WERI-Rb-1 (cell line): Measurements from ENCODE around the gene ARHGEF3.
"Not testable (repeated sequence)": the region's sequence is repeated elsewhere in the genome, so short reads cannot be mapped to it uniquely, and the experiment has no call there.

Experiments used
- DNase-seq: peaks from one replicate; pipeline ENCODE4 v3.0.0-alpha.2; 2020
- H3K27ac ChIP-seq: fragments of 250-450 bp; sonication (Bioruptor Pico); 2 replicates; pipeline ENCODE4 v1.5.1; 2020; ENCODE audit warnings: mild to moderate bottlenecking, moderate library complexity
- H3K27me3 ChIP-seq: fragments of 250-450 bp; sonication (Bioruptor Pico); 2 replicates; pipeline ENCODE4 v1.5.1; 2021; ENCODE audit warnings: mild to moderate bottlenecking, low read depth, moderate library complexity; ENCODE audit not compliant: insufficient read depth, severe bottlenecking
- H3K36me3 ChIP-seq: fragments of 250-450 bp; sonication (Bioruptor Pico); 2 replicates; pipeline ENCODE4 v1.5.1; 2020; ENCODE audit warnings: mild to moderate bottlenecking, moderate library complexity
- H3K4me3 ChIP-seq: 2 replicates; pipeline ENCODE4 v1.5.1; 2011; ENCODE audit warnings: low read depth, mild to moderate bottlenecking, control low read depth, low read length
- H3K9me3 ChIP-seq: fragments of 250-450 bp; sonication (Bioruptor Pico); 2 replicates; pipeline ENCODE4 v1.5.1; 2021; ENCODE audit warnings: mild to moderate bottlenecking, moderate library complexity; ENCODE audit not compliant: severe bottlenecking
- TF ChIP-seq, protein P1 (sequence below): IDR thresholded peaks from 2 replicates; pipeline ENCODE4 v1.5.1; 2011; ENCODE audit warnings: low read depth, mild to moderate bottlenecking, control low read depth, inconsistent platforms, low read length

The ARHGEF3 gene

GRCh38 chr3:56724676-56725075, 77.1 kb downstream of the ARHGEF3 start:
- Histone ChIP-seq H3K27ac (no peak overlapping the region), H3K4me3 (no peak overlapping the region), H3K9me3 (no peaks in the 10 kb centered on the region), H3K27me3 (no peaks in the 10 kb centered on the region), H3K36me3 (no peaks in the 10 kb centered on the region; the same call in 1 of the 2 replicates)
- TF ChIP-seq, protein P1, sequence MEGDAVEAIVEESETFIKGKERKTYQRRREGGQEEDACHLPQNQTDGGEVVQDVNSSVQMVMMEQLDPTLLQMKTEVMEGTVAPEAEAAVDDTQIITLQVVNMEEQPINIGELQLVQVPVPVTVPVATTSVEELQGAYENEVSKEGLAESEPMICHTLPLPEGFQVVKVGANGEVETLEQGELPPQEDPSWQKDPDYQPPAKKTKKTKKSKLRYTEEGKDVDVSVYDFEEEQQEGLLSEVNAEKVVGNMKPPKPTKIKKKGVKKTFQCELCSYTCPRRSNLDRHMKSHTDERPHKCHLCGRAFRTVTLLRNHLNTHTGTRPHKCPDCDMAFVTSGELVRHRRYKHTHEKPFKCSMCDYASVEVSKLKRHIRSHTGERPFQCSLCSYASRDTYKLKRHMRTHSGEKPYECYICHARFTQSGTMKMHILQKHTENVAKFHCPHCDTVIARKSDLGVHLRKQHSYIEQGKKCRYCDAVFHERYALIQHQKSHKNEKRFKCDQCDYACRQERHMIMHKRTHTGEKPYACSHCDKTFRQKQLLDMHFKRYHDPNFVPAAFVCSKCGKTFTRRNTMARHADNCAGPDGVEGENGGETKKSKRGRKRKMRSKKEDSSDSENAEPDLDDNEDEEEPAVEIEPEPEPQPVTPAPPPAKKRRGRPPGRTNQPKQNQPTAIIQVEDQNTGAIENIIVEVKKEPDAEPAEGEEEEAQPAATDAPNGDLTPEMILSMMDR = no peak
- no peak for DNase-seq

- peaks cover 2% of the 10 kb centered on the region for H3K9me3 ChIP-seq
- H3K27me3 ChIP-seq = no peaks in the 10 kb centered on the region
- H3K4me3 ChIP-seq = no peak overlapping the region
- H3K27ac ChIP-seq = no peak overlapping the region
- TF ChIP-seq, protein P1 = no peak
- no peaks in the 10 kb centered on the region for H3K36me3 ChIP-seq
- no peak for DNase-seq
These were observed 80.9 kb downstream of the ARHGEF3 start for GRCh38 chr3:56720849-56721248.

GRCh38 chr3:56718809-56719208, 82.9 kb downstream of the ARHGEF3 start:
- H3K27me3 ChIP-seq, H3K4me3 ChIP-seq, H3K27ac ChIP-seq, DNase-seq, H3K36me3 ChIP-seq, H3K9me3 ChIP-seq: not testable (repeated sequence)

- H3K9me3 ChIP-seq = peaks cover 4% of the 10 kb centered on the region
- H3K4me3 ChIP-seq = no peak overlapping the region
- H3K36me3 ChIP-seq = no peaks in the 10 kb centered on the region
- no peak for DNase-seq
- no peaks in the 10 kb centered on the region for H3K27me3 ChIP-seq
- H3K27ac ChIP-seq = no peak overlapping the region
- TF ChIP-seq, protein P1 = no peak
These were observed 90.4 kb downstream of the ARHGEF3 start for GRCh38 chr3:56711344-56711743.

GRCh38 chr3:56707412-56707811, 94.3 kb downstream of the ARHGEF3 start:
- not testable (repeated sequence) for DNase-seq, H3K9me3 ChIP-seq, H3K27ac ChIP-seq, H3K36me3 ChIP-seq, H3K27me3 ChIP-seq, H3K4me3 ChIP-seq

DNA sequence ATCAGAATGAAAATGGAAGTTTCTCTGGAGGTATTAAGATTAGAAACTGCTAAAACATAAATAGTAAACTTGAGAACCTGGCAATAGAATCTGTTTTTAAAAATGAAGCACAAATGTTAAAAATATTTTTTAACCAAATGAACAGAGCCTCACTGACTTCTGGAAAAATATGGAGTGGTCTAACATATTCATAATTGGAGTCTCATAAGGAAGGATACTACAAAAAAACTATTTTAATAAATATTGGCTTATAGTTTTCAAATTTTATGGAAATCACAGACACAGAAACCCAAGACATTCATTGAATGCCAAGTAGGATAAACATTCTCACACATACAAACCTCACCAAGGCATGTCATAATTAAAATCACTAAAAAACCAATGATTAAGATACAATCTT, 95.1 kb downstream of the ARHGEF3 start:
- Histone ChIP-seq H3K9me3 (no peaks in the 10 kb centered on the region), H3K36me3 (no peaks in the 10 kb centered on the region), H3K27me3 (no peaks in the 10 kb centered on the region), H3K27ac (no peak overlapping the region), H3K4me3 (no peak overlapping the region)
- no peak for DNase-seq
- TF ChIP-seq, protein P1 = no peak

- H3K27ac ChIP-seq = no peak overlapping the region
These were observed 97.0 kb downstream of the ARHGEF3 start for GRCh38 chr3:56704706-56705105.

More at GRCh38 chr3:56704706-56705105, 97.0 kb downstream of the ARHGEF3 start:
- TF ChIP-seq, protein P1 = no peak
- H3K27me3 ChIP-seq = no peaks in the 10 kb centered on the region
- H3K36me3 ChIP-seq = no peaks in the 10 kb centered on the region
- no peaks in the 10 kb centered on the region for H3K9me3 ChIP-seq
- H3K4me3 ChIP-seq = no peak overlapping the region
- DNase-seq = no peak
